OCI-LY7 (cell line): ENCODE data around the gene MYO1F. TPM values are rescaled to one million over a fixed set of nuclear protein-coding genes. Genes with fewer than 3 reads are reported as not detected.
"Not testable (repeated sequence)": the region's sequence is repeated elsewhere in the genome, so short reads cannot be mapped to it uniquely, and the experiment has no call there.

Source experiments
- BruUV-seq: library from RNA; stranded (reverse); fragments of 400-500 nt; replicated peaks from 2 replicates; lab custom pipeline; 2021; lab: Mats Ljungman, UMichigan
- CTCF ChIA-PET: fragments of 300-600 bp; sonication (Branson Sonifier 250); formaldehyde crosslinking; loops from one replicate; lab custom pipeline; 2022; ENCODE audit warnings: antibody characterized with exemption; ENCODE audit not compliant: unreplicated experiment; lab: Charles Lee
- POLR2A ChIA-PET: fragments of 300-600 bp; sonication (Branson Sonifier 250); formaldehyde crosslinking; loops from one replicate; lab custom pipeline; 2022; ENCODE audit warnings: antibody characterized with exemption; lab: Charles Lee
- DNase-seq: peaks from one replicate; pipeline ENCODE4 v3.0.0-alpha.2; 2015; ENCODE audit warnings: low spot score
- H2AFZ ChIP-seq: fragments of 200-600 bp; sonication (generic), shearing (Covaris generic); 2 replicates; pipeline ENCODE4 v1.6.1; 2014; ENCODE audit warnings: mild to moderate bottlenecking, antibody characterized with exemption, low read length, moderate library complexity
- H3K27ac ChIP-seq: fragments of 200-600 bp; sonication (generic); 2 replicates; pipeline ENCODE4 v1.5.1; 2014; ENCODE audit warnings: mixed run types, low read depth, mild to moderate bottlenecking, moderate library complexity, low read length, inconsistent platforms; ENCODE audit not compliant: poor library complexity, severe bottlenecking
- H3K36me3 ChIP-seq: fragments of 200-600 bp; sonication (generic); 2 replicates; pipeline ENCODE4 v1.6.1; 2014; ENCODE audit warnings: mild to moderate bottlenecking, antibody characterized with exemption, low read length, moderate library complexity, mixed read lengths; ENCODE audit not compliant: insufficient read depth
- H3K4me1 ChIP-seq: fragments of 200-600 bp; sonication (generic); 2 replicates; pipeline ENCODE4 v1.5.1; 2014; ENCODE audit warnings: mild to moderate bottlenecking, low read length; ENCODE audit not compliant: insufficient read depth, poor library complexity, severe bottlenecking
- H3K4me2 ChIP-seq: fragments of 200-600 bp; sonication (generic); 2 replicates; pipeline ENCODE4 v1.6.1; 2014; ENCODE audit warnings: mild to moderate bottlenecking, low read length
- H3K4me3 ChIP-seq: fragments of 200-600 bp; sonication (generic); 2 replicates; pipeline ENCODE4 v1.5.1; 2014; ENCODE audit warnings: mild to moderate bottlenecking, low read depth, low read length; ENCODE audit not compliant: poor library complexity, severe bottlenecking
- H3K79me2 ChIP-seq: fragments of 200-600 bp; sonication (generic); 2 replicates; pipeline ENCODE4 v1.6.1; 2016; ENCODE audit warnings: low read depth, mild to moderate bottlenecking, low read length, moderate library complexity, mixed read lengths; ENCODE audit not compliant: insufficient read depth
- H3K9me2 ChIP-seq: fragments of 200-600 bp; sonication (generic); 2 replicates; pipeline ENCODE4 v1.6.1; 2016; ENCODE audit warnings: mild to moderate bottlenecking, low read length, mixed read lengths; ENCODE audit not compliant: insufficient read depth
- H3K9me3 ChIP-seq: fragments of 200-600 bp; sonication (generic); 2 replicates; pipeline ENCODE4 v1.6.1; 2014; ENCODE audit warnings: mild to moderate bottlenecking, mixed run types, low read length, mixed read lengths
- H4K20me1 ChIP-seq: fragments of 200-600 bp; sonication (generic); 2 replicates; pipeline ENCODE4 v1.6.1; 2014; ENCODE audit warnings: mild to moderate bottlenecking, antibody characterized with exemption, low read length, moderate library complexity, mixed read lengths; ENCODE audit not compliant: insufficient read depth
- CTCF ChIP-seq: fragments of 200-600 bp; sonication (generic); conservative IDR thresholded peaks from 2 replicates; pipeline ENCODE4 v1.5.1; 2014; ENCODE audit warnings: mild to moderate bottlenecking, antibody characterized with exemption, low read length, moderate library complexity, mixed read lengths
- EZH2phosphoT487 ChIP-seq: fragments of 200-600 bp; sonication (generic); IDR thresholded peaks from 2 replicates; pipeline ENCODE4 v1.6.1; 2018; ENCODE audit warnings: low read depth, borderline replicate concordance, mild to moderate bottlenecking, mixed run types, antibody characterized with exemption, low read length, moderate library complexity, mixed read lengths
- intact Hi-C: fragments of 100-400 bp; cut with micrococcal nuclease; formaldehyde crosslinking; loops from one replicate; pipeline ENCODE4 v1.10.0; 2022; ENCODE audit not compliant: unreplicated experiment
- total RNA-seq, 2 experiments: library from RNA; depleted of rRNA in 1 of 2; stranded (reverse); fragments of >200 nt in 1 of 2; shearing (Covaris generic) in 1 of 2; gene quantifications; 2 replicates each; pipeline ENCODE4 v1.2.3, GENCODE V29; 2014 to 2022

MYO1F gene
- total RNA-seq, 2 experiments from 2014 or later, result 8.8 to 18.4 TPM

DNA sequence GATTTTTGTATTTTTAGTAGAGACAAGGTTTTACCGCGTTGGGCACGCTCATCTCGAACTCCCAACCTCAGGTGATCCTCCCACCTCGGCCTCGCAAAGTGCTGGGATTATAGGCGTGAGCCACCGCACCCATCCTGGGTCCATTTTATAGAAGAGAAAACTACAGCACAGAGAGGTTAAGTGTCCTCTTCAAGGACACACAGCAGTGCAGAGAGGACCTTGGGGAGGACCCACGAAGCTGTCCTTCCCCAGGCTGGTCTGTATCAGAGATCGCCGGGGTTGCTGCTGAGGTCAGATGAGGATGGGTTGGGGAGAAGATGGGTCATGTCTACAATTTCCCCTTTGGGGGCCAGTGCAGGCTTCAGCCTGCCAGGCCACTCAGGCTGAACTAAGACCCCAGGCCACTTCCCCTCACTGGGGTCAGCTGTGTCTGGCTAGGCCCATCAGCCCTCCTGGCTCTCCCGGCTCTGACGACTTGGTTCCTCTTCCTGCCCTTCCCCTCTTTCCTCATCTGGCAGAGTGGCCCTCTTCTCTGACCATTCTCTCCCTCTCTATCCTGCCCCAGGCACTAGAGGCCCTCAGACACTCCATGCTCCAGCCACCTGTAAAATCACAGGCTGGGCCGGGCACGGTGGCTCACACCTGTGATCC, 9.6 kb downstream of the MYO1F start:
- Histone ChIP-seq H3K9me2 (no peaks in the 10 kb centered on the region), H3K4me3 (no peak overlapping the region), H4K20me1 (no peaks in the 10 kb centered on the region), H3K36me3 (no peaks in the 10 kb centered on the region), H3K9me3 (no peaks in the 10 kb centered on the region), H2AFZ (no peak overlapping the region), H3K27ac (no peak overlapping the region), H3K4me1 (no peaks in the 10 kb centered on the region), H3K79me2 (no peaks in the 10 kb centered on the region), H3K4me2 (no peak overlapping the region)
- intact Hi-C loops, result no loop called here
- ChIA-PET POLR2A (interaction anchor here (0.7 kb wide), 1 partner anchor 10 kb away, joined by 5 read pairs; no protein-coding TSS in a partner anchor), CTCF (no interaction called here)
- no peak for TF ChIP-seq CTCF
- no peak for TF ChIP-seq EZH2phosphoT487
- no peak for DNase-seq
- BruUV-seq, result no TSS peak

- no TSS peak for BruUV-seq
- Histone ChIP-seq H3K4me1 (no peaks in the 10 kb centered on the region), H3K79me2 (no peaks in the 10 kb centered on the region), H3K9me3 (no peaks in the 10 kb centered on the region), H3K4me2 (no peak overlapping the region), H3K36me3 (no peaks in the 10 kb centered on the region), H2AFZ (no peak overlapping the region), H3K9me2 (no peaks in the 10 kb centered on the region), H3K4me3 (no peak overlapping the region), H3K27ac (no peak overlapping the region), H4K20me1 (no peaks in the 10 kb centered on the region)
- ChIA-PET CTCF (no interaction called here), POLR2A (interaction anchor here (0.7 kb wide), 1 partner anchor 9 kb away, joined by 5 read pairs; no protein-coding TSS in a partner anchor)
- intact Hi-C loops, result no loop called here
- DNase-seq, result no peak
- TF ChIP-seq EZH2phosphoT487 (no peak), CTCF (no peak)
Observed at GRCh38 chr19:8566855-8567254, 10.4 kb downstream of the MYO1F start.

DNA sequence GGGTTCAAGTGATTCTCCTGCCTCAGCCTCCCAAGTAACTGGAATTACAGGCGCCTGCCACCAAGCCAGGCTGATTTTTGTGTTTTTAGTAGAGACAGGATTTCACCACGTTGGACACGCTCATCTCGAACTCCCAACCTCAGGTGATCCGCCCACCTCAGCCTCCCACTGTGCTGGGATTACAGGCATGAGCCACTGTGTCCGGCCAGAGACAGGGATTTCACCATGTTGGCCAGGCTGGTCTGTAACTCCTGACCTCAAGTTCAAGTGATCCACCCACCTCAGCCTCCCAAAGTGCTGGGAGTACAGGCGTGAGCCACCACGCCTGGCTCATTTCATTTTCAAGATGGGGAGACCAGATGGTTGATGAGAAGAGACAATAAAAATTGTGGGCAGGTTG, 12.4 kb downstream of the MYO1F start:
- DNase-seq, H3K4me3 ChIP-seq, H3K36me3 ChIP-seq, H3K79me2 ChIP-seq, POLR2A ChIA-PET, H4K20me1 ChIP-seq, H3K4me1 ChIP-seq, CTCF ChIA-PET, H3K9me2 ChIP-seq, H3K9me3 ChIP-seq, H3K4me2 ChIP-seq, H2AFZ ChIP-seq, BruUV-seq, H3K27ac ChIP-seq, intact Hi-C loops: not testable (repeated sequence)
